IgD-negative memory B cell (primary cell): ENCODE data around the gene AKTIP. TPM values are rescaled to one million over a fixed set of nuclear protein-coding genes. Genes with fewer than 3 reads are reported as not detected.
A peak's percentile ranks its signal among the peaks of the same experiment; 100 is the strongest.

Experiments
- H3K27ac Mint-ChIP-seq, 3 donors: one replicate each; pipeline ENCODE4 v1.8.0; 2020 to 2022; ENCODE audit warnings: mild to moderate bottlenecking in 3 of 3, mixed read lengths in 3 of 3, moderate library complexity in 1 of 3
- H3K27me3 Mint-ChIP-seq: one replicate; pipeline ENCODE4 v1.8.0; 2021; ENCODE audit warnings: mixed read lengths
- H3K36me3 Mint-ChIP-seq: one replicate; pipeline ENCODE4 v1.8.0; 2020; ENCODE audit warnings: mild to moderate bottlenecking, mixed read lengths
- H3K4me1 Mint-ChIP-seq, 3 donors: one replicate each; pipeline ENCODE4 v1.8.0; 2020 to 2022; ENCODE audit warnings: mixed read lengths in 3 of 3, mild to moderate bottlenecking in 1 of 3
- H3K4me3 Mint-ChIP-seq, 4 donors: one replicate each; pipeline ENCODE4 v1.8.0; 2020 to 2022; ENCODE audit warnings: mild to moderate bottlenecking in 4 of 4, mixed read lengths in 4 of 4, moderate library complexity in 3 of 4
- H3K9me3 Mint-ChIP-seq, 3 donors: one replicate each; pipeline ENCODE4 v1.8.0; 2020 to 2021; ENCODE audit warnings: mixed read lengths in 3 of 3, mild to moderate bottlenecking in 1 of 3
- polyA plus RNA-seq: library from polyadenylated mRNA; unstranded; fragments of 300-500 nt; fragmentation: Illumina TruSeq; gene quantifications from one replicate; pipeline ENCODE4 v1.2.3, GENCODE V29; 2021

AKTIP gene
- polyA plus RNA-seq, 1 donor from 2014 or later = 16.8 TPM

DNA sequence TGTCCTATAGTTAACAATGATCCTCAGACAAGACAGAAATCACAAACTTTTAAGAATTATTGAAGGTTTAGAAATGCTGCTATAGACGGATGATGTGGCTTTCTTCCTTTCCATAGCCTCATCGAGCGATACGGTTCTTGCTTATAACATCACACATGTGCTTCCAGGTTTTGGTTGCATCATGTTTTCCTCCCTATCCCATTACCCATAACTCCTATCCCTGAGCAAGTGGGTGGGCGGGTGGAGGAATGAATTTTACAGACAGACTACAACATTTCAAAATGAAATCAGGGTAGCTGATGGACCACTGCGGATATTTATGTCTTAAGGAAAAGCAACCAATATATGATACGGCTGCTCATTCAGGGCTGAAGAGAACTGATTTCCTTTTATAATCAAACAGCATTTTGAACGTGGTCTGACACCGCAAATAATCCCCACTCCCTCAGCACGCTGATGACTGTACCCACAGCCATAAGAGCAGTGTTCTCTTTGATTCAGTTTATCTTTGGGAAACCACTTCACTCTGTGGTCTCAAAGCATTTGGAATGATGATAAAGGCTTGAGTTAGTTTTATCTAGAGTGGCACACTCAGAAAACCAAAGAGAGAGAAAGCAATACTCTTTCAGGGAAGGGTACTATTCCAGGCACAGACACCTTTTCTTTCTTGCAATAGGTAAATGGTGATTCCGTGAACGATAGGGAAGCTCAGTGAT, 4.6 kb upstream of the AKTIP start:
- Mint-ChIP-seq H3K27me3 (no peaks in the 10 kb centered on the region), H3K36me3 (no peaks in the 10 kb centered on the region), H3K9me3 (no peaks in the 10 kb centered on the region), H3K4me3 (no peak overlapping the region), H3K4me1 (peaks cover 13 to 20% (median 15%) of the 10 kb centered on the region in 3 donors), H3K27ac (no peak overlapping the region)

DNA sequence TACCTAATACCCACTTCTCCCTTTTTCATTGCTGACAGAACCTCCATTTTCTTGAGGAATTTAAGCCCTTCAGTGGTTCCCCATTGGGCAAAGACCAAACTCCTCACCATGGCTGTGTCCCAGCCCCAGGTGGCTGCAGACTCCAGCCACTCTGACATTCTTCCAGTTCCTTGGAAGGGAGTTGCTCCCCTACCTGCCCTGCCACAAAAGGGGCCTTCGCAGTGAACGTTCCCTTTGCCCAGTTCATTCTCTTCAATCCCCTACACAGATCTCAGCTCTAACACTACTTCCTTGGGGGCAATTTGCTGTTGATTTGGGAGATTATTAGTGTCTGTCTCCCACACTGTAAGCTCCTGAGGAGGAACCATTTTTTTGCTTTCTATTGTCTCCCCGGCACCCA, 3.2 kb upstream of the AKTIP start:
- H3K9me3 Mint-ChIP-seq = no peaks in the 10 kb centered on the region
- H3K36me3 Mint-ChIP-seq = no peaks in the 10 kb centered on the region
- no peak overlapping the region for H3K27ac Mint-ChIP-seq
- no peaks in the 10 kb centered on the region for H3K27me3 Mint-ChIP-seq
- H3K4me1 Mint-ChIP-seq = peaks cover 13 to 32% (median 22%) of the 10 kb centered on the region in 3 donors
- peak overlapping the region in 1 of 4 donors; percentile 22 for H3K4me3 Mint-ChIP-seq

DNA sequence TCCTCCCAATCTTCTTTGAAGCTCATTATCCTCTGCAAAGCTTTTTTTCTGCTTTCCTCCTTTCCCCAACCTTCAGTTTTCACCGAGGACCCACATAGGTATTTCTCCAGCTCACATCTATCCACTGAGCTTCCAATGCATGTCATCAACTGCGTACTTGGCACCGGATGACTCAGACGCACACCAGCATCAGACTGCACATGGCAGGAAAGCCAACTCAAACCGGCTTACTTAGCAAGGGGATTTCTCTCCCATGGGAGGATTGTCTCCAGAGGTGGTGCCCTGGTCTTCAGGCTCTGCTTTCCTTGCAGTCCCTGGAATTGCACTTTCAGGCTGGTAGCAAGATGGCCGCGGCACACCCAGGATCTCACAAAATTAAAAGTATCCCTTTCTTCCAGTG, 1.7 kb upstream of the AKTIP start:
- Mint-ChIP-seq H3K36me3 (no peaks in the 10 kb centered on the region), H3K27ac (peak overlapping the region in 1 of 3 donors; percentile 79), H3K27me3 (no peaks in the 10 kb centered on the region), H3K4me1 (peaks cover 6 to 27% (median 22%) of the 10 kb centered on the region in 3 donors), H3K9me3 (no peaks in the 10 kb centered on the region), H3K4me3 (peak overlapping the region; percentile 85 to 99 (median 92))

DNA sequence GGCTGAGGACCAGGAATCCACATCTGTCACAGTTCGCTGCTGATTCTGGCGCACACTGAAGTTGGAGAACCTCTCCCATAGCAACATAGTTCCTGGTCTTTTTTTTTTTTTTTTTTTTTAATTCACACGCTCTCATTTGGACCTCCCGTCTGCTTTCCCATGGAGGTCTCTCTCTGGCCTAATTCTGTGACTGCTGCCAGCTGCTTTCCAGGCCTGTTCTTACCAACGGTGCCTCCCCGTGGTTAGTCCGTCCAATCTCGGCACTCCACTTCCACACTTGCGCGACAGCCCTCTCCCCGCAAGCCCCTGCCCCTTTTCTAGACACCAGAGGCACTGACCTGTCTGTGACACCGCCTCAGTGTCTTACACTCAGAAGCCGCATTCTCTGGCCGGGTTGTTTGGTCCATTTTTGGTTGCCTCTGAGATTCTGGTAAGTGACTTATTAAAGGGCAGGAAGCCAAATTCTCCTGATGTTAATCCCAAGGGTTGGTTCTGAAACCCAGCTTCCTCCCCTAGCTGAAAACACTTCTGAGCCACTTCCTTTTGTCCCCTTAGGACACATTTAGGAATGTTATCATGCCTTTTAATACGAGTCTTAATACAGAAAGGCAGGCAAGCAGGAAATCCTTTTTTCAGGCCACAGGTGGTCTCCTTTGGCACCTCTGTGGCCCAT, 1.1 kb upstream of the AKTIP start:
- Mint-ChIP-seq H3K9me3 (no peaks in the 10 kb centered on the region), H3K27ac (peak overlapping the region; percentile 79 to 95 (median 90)), H3K4me3 (peak overlapping the region; percentile 85 to 99 (median 92)), H3K27me3 (no peaks in the 10 kb centered on the region), H3K4me1 (peaks cover 6 to 27% (median 22%) of the 10 kb centered on the region in 3 donors), H3K36me3 (no peaks in the 10 kb centered on the region)

DNA sequence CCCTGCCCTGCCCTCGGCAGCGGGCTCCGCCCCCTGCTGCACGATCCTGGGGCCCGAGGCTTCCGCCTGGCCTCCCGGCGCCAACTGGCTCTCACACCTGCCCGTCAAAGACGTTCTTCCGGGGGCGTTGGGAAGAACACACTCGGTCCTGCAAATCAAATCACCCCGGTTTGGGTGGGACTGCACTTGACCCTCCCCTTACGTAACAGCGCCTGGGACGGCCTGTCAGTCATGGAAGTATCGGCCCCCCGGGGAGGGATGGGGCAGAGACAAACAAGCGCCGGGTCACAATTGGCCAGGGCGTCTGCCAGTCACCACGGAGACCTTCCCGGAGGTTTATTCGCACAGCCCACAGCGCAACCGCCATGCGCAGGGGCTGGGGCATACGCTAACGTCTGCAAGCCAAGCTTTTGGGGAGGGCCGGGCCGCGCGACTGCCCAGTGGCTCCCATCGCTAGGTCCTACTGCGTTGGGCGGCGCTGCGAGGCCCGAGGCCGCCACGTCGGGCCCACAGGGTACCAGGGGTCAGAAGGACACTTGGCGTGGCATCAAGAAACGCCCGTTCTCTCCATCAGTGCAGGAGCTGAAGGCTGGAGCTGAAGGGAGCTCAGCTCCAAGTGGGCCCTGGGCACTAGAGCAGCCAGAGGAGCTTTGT, 388 bp upstream of the AKTIP start:
- H3K4me1 Mint-ChIP-seq = peaks cover 6 to 30% (median 22%) of the 10 kb centered on the region in 3 donors

DNA sequence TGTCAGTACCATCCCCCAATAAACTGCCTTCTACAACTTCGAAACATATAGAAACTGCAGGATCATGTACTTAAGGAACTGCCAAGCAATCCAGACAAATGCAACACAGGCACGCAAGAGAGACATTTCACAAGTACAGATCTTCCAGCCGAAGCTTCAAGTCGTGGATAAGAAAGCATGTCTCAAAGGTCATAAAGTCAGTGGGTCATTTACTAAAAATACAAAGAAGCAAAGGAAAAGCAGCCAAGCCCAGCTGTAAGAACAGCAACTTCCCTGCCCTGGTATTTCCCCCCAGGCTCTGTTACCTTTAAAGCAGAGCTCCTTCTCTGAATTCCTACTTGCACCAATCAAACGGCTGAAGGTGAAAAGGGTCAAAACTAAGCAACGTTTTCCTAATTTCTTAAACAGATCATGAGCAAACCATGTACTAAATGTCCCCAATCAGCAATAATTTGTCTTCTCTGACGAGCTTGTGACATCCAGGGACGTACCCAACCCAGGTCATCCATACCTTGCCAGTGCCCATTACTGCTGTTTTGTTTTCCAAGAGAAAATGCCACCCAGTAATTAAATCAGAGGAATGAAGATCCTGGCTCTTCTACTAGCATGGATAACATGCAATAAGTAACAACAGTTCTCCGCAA, 1.7 kb downstream of the AKTIP start:
- peak overlapping the region in 1 of 3 donors; percentile 5 for H3K27ac Mint-ChIP-seq
- no peaks in the 10 kb centered on the region for H3K27me3 Mint-ChIP-seq
- H3K4me3 Mint-ChIP-seq = peak overlapping the region in 3 of 4 donors; percentile 88 to 96 (median 94)
- no peaks in the 10 kb centered on the region for H3K9me3 Mint-ChIP-seq
- H3K4me1 Mint-ChIP-seq = peaks cover 6 to 30% (median 22%) of the 10 kb centered on the region in 3 donors
- no peaks in the 10 kb centered on the region for H3K36me3 Mint-ChIP-seq

More for the DNA sequence above, 388 bp upstream of the AKTIP start:
- Mint-ChIP-seq H3K27ac (peak overlapping the region; percentile 79 to 94 (median 90)), H3K9me3 (no peaks in the 10 kb centered on the region), H3K27me3 (no peaks in the 10 kb centered on the region), H3K36me3 (no peaks in the 10 kb centered on the region), H3K4me3 (peak overlapping the region; percentile 85 to 99 (median 92))

DNA sequence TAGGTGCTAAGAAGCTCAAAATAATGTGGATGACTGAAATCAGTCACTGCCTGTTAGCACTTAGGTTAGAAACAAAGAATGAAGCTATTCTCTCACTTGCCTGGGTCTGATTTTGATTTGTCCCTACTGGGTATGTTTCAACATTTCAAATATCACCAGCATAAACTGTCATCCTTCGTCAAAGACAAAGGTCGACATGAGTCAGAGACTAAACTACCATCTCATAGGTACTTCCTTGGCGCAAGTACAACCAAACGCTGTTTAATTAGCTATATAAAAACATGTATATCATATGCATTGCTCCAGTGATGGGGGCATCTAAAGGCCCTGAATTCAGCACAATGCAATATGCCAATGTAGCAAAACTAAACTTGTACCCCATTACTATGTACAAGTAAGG, 4.0 kb downstream of the AKTIP start:
- peak overlapping the region in 1 of 3 donors; percentile 34 for H3K27ac Mint-ChIP-seq
- H3K4me3 Mint-ChIP-seq = peak overlapping the region in 1 of 4 donors; percentile 60
- no peaks in the 10 kb centered on the region for H3K36me3 Mint-ChIP-seq

DNA sequence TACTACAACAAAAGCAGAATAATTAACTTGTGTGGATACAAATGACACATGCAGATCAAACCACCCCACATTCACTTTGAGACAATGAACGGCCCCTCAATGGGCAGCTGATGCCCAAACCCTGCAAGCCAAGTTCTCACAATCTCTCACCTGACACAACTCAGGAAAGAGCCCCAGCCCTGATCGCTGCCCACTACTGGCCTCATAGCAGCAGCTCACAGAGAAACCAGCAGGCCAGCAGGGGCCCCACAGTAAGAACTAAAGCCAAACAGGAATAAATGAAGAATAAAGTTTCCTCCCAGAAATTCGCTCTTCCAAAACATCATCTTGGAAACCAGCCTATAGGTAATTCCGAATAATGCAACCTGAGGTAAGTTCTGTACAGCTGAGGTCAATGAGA, 7.7 kb downstream of the AKTIP start:
- Mint-ChIP-seq H3K27ac (no peak overlapping the region), H3K36me3 (peaks cover under 1% of the 10 kb centered on the region), H3K27me3 (no peaks in the 10 kb centered on the region), H3K4me3 (no peak overlapping the region), H3K9me3 (no peaks in the 10 kb centered on the region), H3K4me1 (peaks cover 0 to 4% (median 2%) of the 10 kb centered on the region in 3 donors)

More for the DNA sequence above, 4.0 kb downstream of the AKTIP start:
- Mint-ChIP-seq H3K4me1 (peaks cover under 1 to 22% (median 13%) of the 10 kb centered on the region in 3 donors), H3K9me3 (no peaks in the 10 kb centered on the region), H3K27me3 (no peaks in the 10 kb centered on the region)

DNA sequence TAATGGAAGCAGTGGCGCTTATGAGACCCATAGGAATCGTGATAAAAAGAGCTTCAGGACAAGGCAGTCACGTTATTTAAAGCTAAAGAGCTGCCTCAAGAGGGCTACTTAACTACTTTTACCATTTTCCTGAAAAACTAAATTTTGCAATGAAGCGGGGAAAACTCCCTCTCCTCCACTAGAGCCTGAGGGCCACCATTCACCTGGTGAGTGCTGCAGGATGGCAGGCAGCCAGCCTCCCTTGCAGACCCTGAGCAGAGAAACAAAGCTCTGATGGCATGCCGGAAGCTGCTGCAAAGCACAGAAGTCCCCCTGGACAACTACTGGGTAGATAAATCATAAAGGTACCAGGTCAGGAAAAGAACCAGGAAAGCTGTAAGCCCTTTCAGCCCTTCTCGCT, 8.4 kb downstream of the AKTIP start:
- Mint-ChIP-seq H3K4me3 (no peak overlapping the region), H3K27ac (no peak overlapping the region), H3K4me1 (peaks cover 0 to 4% (median 2%) of the 10 kb centered on the region in 3 donors), H3K27me3 (no peaks in the 10 kb centered on the region), H3K9me3 (no peaks in the 10 kb centered on the region), H3K36me3 (peaks cover 5% of the 10 kb centered on the region)

DNA sequence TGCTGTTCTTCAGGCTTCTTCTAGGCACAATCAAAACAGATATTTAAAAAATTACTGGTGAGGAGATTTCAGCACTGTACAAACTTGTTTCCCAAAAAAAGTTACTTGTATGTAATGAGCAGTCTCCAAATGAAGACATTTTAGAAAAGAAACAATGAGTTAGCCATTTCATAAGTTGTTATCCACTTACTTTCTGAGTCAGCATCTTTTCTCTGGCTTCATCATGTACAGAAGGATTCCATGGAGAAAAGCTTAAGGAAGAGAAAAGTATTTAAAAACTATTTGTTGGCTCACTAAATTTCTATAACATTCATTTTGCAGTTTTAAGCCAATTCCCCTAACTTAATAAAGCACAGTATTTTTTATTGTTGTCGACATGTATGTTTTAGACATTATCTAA, 10.5 kb downstream of the AKTIP start:
- peak overlapping the region in 1 of 3 donors; percentile 47 for H3K27ac Mint-ChIP-seq
- no peak overlapping the region for H3K4me3 Mint-ChIP-seq
- H3K9me3 Mint-ChIP-seq = no peaks in the 10 kb centered on the region
- H3K27me3 Mint-ChIP-seq = no peaks in the 10 kb centered on the region
- H3K4me1 Mint-ChIP-seq = peaks cover 0 to 2% (median 0%) of the 10 kb centered on the region in 3 donors
- peaks cover 7% of the 10 kb centered on the region for H3K36me3 Mint-ChIP-seq

DNA sequence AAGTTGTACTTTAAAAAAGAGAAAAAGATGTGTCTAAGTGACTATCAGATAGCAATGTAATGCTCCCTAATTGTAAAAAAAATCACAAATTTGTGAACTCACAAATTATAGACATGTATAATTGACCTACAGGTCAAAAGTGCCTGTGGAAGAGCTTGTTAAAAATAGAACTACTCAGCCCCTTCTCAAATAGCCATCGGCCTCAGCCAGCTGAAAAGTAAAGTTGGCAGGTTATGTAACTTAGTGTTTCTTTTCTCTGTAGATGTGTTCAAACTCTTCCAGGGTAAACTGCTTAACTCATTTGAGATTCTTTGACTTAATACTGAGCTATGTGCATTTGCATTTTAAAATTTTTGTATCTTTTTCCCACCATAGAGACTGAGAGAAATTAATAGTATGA, 13.3 kb downstream of the AKTIP start:
- Mint-ChIP-seq H3K4me1 (peaks cover 0 to 3% (median 0%) of the 10 kb centered on the region in 3 donors), H3K4me3 (no peak overlapping the region)

DNA sequence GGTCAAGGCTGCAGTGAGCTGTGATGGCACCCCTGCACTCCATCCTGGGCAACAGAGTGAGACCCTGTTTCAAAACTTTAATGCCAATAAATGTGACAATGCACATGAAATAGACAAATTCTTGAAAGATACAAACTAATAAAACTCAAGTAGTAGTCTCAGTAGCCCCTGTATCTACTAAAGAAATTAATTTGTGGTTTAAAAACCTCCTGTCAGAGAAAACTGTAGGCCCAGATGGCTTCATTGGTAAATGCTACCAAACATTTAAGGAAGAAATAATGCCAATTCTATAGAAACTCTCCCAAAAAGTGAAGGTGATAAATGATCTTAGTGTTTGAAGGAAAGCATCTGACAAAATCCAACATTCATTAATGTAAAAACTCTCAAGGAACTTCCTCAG, 16.8 kb downstream of the AKTIP start:
- H3K27me3 Mint-ChIP-seq = no peaks in the 10 kb centered on the region
- H3K4me3 Mint-ChIP-seq = peak overlapping the region in 1 of 4 donors; percentile 12
- no peak overlapping the region for H3K27ac Mint-ChIP-seq
- H3K9me3 Mint-ChIP-seq = peaks cover 0 to 11% (median 4%) of the 10 kb centered on the region in 3 donors
- H3K36me3 Mint-ChIP-seq = peaks cover 37% of the 10 kb centered on the region
- peaks cover 0 to 3% (median 0%) of the 10 kb centered on the region in 3 donors for H3K4me1 Mint-ChIP-seq

More for the DNA sequence above, 13.3 kb downstream of the AKTIP start:
- Mint-ChIP-seq H3K27me3 (no peaks in the 10 kb centered on the region), H3K9me3 (peaks cover 0 to 4% (median 3%) of the 10 kb centered on the region in 3 donors), H3K36me3 (peaks cover 23% of the 10 kb centered on the region), H3K27ac (peak overlapping the region in 1 of 3 donors; percentile 69)

DNA sequence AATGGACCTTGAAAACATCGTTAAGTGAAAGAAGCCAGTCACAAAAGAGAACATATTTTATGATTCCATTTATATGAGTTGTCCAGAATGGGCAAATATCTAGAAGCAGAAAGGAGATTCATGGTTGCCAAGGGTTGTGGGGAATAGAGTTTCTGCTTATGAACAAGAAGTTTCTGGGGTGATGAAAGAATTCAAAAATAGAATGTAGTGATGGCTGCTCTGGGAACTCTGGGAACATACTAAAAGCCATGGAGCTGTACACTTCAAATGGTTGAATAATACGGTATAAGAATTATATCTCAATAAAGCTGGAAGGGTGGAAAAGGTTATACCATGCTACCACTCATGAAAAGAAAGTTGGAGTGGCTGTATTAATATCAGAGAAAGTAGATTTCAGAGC, 18.5 kb downstream of the AKTIP start:
- Mint-ChIP-seq H3K36me3 (peaks cover 40% of the 10 kb centered on the region), H3K27ac (peak overlapping the region in 1 of 3 donors; percentile 67), H3K9me3 (peaks cover 0 to 11% (median 4%) of the 10 kb centered on the region in 3 donors)

DNA sequence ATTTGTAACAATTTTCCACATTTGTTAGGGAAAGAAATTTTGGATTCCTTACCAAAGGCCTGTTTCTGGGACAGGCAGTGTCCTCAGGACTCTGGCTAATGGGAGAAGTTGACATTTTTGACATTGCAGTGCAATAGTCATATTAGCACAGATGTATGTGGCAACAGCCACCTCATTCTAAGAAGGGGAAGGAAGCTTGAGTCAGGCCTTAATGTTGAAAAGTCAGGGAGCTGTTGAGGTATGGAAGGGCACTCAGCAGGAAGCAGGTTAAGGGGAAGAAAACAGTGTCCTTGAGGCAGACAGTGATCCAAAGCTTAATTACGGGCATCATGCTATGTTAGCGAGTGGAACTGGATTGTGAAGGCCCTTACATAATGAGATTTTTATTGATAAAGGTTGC, 20.9 kb downstream of the AKTIP start:
- Mint-ChIP-seq H3K27me3 (no peaks in the 10 kb centered on the region), H3K27ac (no peak overlapping the region), H3K4me1 (peaks cover 0 to 3% (median 0%) of the 10 kb centered on the region in 3 donors), H3K36me3 (peaks cover 37% of the 10 kb centered on the region), H3K9me3 (peaks cover 0 to 11% (median 4%) of the 10 kb centered on the region in 3 donors), H3K4me3 (no peak overlapping the region)

More for the DNA sequence above, 18.5 kb downstream of the AKTIP start:
- peaks cover 0 to 3% (median 0%) of the 10 kb centered on the region in 3 donors for H3K4me1 Mint-ChIP-seq
- no peaks in the 10 kb centered on the region for H3K27me3 Mint-ChIP-seq
- H3K4me3 Mint-ChIP-seq = no peak overlapping the region
